Stimulated activated CD4-positive, alpha-beta T cell treated with anti-CD3 and anti-CD28 coated beads, Interleukin-1b, Interleukin-23, amount 100 ng/mL, for 24 hours (primary cell): ENCODE results near the gene RBMS1.

Experiments
- DNase-seq, 4 experiments: peaks; one replicate each; pipeline ENCODE4 v3.0.0-alpha.2; 2020; ENCODE audit warnings: low read depth in 4 of 4, low spot score in 1 of 4

The RBMS1 gene

DNA sequence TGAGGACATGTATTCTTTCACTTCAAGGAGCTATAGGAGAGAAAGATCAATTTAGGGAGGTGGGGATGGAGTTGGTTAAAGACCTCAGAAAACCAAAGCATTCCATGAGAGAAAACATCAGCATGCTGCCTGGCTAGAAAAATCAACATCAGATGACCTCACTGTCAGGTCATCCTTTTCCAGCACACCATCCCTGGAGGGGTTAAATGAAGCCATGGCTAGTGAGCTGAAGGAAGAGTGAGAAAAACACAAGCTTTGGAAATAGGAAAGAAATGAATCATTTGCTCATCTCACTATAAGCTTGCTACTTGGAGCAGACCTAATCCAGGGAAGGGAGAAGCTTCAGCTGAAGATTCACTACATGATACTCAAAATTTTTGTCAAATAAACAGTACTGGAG lies 184.0 kb downstream of the RBMS1 start:
- DNase-seq = no peak

DNA sequence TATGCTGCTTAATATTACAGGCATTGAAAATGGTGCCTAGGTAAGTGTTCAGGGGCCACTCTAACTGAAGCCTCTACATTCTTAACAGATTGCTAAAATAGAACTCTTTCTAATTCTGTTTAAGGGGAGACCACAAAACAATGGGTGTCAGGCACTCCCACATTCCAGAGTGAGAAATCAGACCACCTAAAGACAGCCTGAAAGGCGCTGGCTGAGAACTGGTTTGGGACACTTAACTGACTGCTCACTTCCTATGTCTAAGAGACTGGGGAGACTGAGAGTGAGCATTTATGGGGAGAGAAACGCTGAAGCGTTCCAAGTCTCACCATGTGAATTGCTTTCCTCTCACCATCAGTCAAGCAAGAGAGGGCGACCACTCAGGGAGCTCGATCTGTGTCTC lies 184.7 kb downstream of the RBMS1 start:
- no peak for DNase-seq

DNA sequence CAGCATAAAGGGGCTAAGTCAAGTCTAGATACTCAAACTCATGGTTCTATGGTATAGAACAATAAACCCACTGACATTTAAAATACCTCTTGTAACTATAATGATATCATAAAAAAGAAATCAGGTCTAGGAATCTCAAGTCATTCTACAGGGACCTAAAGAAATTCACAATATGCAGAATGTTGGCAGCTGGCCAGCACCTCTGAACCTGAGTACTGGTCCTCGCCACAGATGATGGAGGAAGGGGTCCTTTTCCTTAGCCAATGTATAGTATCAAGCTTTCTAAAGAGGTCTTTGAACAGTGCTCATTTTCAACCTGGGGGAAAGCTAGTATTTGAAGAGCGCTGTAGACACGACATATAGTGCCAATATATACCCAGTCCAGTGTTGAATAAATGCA lies 185.1 kb downstream of the RBMS1 start:
- no peak for DNase-seq

DNA sequence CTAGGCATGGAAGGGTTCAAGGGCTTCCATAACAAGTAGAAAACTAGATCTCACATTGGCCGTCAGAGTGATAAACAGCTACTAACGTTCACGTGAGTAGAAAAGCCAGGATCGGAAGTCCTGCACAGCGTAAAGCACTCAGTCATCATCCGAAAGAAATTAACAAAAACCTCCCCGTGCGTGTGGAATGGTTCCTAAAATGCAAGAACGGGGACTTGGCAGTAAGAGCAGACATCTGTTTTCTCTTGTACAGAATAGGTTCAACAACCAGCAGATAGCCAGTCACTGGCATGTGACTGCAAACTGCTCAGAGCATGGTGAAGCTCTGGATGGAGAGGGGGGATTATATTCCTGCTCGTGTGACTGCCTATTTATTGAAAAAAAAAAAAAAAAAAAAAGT lies 186.6 kb downstream of the RBMS1 start:
- no peak for DNase-seq

DNA sequence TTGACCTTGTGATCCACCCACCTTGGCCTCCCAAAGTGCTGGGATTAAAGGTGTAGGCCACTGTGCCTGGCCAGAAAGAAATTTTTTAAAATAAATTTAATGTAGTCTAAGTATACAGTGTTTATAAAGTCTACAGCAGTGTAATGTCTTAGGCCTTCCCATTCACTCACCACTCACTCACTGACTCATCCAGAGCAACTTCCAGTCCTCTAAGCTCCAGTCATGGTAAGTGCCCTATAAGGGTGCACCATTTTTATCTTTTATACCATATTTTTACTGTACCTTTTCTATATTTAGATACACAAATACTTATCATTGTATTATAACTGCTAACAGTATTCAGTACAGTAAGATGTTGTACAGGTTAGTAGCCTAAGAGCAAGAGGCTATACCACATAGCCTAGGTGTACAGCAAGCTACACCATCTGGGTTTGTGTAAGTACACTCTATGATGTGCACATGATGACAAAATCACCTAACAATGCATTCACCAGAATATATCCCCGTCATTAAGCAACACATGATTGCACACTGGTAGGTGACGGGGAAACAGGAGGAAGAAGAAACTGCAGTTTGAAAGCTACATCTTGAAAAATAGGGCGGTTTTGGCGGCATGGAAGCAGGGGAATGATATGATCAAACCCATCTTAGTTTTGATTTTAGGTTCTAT lies 188.4 kb downstream of the RBMS1 start:
- DNase-seq = no peak

DNA sequence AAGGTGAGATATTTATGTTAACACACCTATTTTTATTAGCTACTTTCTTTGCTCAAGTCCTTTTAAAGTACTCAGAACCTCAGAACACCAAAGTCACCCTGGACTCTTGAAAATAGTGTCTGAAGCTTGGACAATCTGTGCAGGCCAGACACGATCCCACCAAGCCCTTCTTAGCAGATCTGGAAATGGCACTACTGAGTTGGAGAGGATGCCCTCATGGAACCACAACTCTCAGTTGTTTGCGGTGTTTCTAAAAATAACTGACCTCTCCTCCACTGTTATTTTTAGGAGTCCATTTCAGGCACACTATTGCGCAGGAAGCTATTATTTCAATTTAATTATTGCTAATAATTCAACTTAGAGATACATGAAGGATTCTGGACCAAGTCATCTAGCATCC lies 190.1 kb downstream of the RBMS1 start:
- no peak for DNase-seq

DNA sequence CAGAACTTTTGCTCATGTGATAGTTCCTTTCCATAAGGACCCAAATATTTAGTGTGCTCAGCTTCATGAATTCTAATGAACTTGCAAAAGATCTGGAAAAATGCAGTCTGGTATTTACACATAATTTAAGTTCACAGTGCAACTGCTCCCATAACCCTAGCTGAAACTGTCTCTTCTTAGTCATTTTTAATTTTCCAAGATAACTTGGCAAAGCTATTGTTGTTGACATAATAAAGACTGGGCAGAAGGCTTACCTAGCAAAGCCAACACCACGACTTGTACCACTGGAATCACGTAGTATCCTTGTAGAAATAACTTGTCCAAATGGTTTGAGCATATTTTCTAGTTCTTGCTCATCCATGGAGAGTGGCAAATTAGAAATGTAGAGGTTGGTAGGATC lies 190.5 kb downstream of the RBMS1 start:
- no peak for DNase-seq

DNA sequence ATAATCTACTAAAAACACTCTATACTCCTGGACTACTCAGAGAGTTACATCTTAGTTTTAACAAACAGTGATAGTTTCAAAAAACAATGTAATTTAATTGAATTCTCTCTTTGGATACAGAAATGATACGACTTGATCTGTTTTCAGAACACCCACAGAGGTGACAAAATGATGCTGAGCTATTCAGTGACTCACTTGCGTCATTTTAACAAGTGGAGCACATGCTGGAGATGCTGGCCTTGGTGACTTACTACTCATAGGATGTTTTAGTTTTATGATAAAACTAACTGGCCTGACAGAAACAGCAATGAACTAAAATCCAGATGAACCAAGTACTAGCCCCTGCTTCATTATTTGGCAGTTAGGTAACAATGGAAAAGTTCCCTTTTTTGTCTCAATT lies 192.2 kb downstream of the RBMS1 start:
- no peak for DNase-seq

DNA sequence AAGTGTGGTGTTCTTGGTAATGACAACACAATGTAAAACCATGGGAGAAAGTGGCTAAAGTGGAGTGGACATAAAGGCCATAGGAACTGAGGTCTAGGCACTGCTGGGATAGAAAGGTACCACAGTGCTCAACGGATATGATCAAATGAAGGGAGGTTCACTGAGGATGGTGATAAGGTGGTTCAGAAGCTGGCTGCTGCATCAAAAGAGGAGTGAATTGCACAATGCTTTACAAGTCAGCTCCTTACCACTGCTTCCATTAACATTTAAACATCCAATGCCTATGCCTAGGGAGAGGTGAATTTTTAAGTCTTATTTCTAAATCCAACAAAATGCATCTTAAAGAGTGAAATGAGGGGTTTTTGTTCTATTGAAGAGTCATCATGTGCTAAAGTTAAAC lies 193.4 kb downstream of the RBMS1 start:
- no peak for DNase-seq

DNA sequence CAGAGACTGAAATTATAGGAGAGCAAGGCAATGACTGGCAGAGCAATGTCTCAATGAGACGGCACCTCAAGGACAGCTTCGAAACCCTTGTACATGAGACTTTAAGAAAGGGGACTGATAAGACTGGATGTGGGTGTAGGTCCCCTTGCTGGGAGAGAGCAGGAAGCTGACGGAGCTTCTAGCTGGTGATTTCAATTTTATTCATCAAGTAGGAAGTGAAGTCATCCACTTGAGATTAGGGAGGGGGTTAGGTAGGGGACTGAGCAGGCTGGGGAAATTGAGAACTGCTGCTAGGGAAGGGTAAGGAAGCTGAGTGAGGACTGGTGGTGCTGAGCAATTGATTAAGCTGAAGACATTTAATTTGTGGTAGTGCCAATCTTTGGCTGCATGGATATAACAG lies 194.1 kb downstream of the RBMS1 start:
- no peak for DNase-seq

DNA sequence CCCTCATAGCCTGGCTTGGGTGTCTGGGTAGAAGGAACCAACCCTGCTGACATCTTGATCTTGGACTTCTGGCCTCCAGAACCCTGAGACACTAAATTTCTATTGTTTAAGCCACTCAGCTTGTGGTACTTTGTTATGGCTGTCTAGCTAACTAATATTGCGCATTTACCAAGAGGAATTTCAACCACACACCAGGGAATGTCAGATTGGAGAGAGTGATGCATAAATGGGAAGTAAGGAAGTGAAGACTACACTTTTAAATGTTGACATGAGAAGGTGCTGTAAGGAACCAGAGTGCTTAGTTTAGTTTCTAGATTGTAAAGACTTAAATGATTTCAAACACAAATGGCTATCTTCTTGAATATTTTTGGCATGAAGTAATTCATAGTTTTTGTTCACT lies 194.6 kb downstream of the RBMS1 start:
- no peak for DNase-seq

DNA sequence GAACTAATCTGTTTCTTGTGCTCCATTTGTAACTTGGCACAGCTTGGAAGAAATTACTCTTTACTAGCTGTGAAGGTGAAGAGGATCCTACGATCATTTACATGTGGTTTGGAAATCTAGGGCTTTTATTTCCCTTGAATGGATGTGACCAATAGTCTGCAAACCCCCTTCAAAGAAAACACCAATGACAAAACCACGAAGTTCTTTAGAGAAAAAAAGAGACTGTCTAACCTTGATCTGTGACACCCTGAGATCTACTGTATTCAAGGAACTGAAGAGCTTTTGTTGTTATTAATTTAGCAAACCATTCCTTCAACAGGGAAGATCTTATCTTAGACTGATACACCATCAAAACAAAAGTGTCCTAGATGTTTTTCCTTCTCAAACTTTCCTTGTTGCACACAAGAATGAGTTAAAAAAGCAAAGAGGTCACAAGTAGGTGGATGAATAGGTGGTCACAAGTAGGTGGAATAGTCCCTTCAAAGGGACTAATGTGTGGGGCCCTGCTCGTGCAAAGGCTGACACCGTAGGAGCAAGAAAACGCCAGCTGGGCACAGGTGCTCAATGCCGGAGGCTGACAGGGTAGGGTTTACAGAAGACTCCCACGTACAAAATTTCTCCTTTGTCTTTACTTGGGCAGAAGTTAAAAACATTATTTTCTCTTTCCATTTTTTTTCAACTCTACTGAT lies 197.9 kb downstream of the RBMS1 start:
- DNase-seq = no peak

DNA sequence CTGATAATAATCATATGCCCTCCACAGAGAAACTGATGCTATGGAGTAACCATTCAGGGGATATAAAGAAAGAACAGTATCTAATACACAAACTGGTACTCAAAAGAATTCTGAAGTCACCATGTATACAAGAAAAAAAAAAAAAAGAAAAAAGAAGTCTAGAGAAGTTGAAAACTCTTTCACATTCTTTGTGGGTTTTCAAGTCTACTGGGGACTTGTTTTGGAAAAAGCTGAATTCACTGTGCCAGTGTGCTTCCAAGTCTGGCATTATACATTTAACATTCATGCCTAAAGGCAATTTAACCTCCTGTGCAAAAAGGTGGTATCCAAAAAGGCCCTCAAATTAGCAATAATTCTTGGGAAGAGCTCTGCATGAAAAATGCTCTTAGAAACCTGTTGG lies 198.7 kb downstream of the RBMS1 start:
- DNase-seq = no peak

DNA sequence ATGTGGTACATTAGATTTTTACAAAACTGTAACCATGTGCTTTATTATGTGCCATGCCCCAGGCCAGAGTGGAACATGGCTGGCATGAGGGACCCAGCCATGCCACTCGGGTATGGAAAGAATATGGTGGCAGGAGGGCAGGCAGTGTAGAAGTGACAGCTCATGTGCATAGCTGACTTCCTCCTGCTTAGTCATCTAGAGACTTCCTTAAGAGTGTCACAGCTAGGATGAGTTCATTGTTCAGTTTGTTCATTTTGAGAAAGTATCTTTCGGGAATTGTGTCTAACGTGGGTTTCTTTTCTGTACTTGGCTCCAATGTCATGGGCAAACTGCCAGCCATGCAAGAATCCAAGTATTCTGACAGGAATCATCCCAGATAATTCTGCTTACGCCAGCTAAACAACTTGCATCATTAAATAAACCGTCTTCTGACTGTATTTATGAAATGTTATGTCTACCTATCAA lies 199.2 kb downstream of the RBMS1 start:
- DNase-seq = no peak

DNA sequence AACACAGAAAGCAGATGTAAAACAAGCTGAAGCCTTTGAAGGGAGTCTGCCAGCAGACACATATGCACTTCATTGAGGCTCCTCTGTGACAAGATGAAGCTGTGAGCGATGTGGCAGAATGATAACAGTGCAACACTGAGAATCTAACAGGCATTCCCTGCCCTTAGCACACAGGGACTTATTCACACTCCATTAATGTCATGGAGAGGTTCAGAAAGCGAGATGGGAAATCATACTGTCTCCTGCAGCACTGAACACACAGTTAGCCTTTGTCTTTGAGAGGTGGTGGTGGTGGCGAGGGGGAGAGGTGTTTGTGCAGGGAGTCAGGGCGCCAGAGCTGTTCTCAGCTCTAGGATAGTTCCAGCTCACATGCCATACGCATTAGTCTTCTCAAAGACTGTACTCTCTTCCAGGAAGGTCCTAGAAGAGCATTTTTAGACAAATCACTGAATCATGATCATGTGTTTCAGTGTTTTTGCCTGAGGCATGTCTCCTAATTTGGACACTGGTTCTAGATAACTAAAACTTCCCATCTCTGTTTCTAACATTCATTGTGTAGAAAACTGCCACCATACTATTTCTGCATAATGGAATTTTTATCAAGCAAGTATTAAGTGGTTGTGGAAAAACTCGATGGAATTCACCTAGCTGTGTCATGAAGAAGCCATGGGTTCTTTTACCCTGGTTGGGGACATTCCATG lies 200.1 kb downstream of the RBMS1 start:
- no peak for DNase-seq

DNA sequence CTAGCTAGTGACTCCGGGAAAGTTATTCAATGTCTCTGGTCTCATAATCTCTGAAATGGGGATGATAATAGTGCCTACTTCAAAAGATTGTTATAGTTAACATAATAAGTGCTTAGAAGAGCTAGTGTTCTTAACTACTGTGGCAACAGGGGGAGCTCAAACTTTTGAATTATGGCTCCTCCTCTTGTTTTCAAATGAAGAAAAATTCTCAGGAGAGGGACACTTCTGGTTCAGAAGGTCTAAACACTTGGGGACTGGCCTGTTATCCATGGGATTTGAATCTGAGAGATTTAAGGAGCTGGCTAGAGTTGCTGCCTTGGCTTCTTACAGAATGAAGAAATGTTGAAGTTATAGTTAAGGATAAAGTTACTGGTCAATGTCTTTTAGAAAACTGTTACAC lies 201.4 kb downstream of the RBMS1 start:
- DNase-seq = no peak

DNA sequence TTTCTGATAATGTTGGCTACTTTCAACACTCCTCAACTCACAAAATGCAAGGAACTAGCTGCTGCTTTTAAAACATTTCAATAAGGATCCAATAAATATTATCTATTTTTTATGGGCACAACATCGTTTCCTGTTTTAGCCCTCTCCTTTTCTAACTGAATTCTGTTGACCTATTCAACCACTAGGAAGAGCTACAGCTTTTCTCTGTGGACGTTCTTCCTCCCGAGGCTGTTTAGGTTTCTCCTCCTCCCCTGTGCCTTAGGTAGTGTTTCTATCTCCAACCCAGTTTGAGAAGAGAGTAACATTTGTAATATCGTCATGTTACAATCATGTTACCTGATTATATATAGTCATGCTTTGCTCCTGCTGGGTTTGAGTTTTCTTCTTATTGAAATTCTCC lies 202.2 kb downstream of the RBMS1 start:
- DNase-seq = no peak

DNA sequence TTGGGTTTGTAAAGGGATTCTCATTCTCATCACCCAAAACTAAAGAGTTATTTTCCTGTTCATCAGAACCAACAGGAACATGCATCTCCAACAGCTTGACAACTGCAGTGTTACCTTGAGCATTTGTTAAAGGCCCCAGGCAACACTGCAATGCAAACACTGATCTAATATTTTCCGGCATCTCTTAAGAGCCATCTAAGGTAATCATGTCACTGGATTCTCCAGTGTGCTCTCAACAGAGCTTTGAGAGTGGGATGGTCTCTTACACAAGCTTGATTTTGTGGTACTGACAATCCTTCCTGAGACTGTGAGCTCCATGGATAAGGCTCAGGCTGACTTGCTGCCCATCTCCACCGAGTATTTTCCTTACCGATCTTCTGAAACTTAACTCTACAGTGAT lies 203.0 kb downstream of the RBMS1 start:
- DNase-seq = no peak

DNA sequence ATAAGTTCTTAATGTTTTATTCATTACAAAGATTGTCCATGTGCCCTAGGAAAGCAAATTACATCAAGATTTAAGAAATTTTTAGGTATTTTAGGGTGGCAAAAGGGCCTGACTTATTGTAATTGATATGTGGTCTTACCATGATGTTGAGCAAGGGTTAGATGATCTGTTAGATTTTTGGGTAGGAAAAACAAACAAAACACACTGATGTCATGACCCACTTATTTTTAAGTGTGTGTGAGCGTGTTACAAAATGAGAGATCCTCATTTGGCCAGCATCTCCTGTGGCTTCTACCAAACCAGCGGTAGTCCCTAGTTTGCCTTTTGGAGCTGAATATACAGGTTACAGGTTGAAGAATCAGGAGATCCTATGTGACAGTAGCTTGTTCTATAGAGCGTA lies 203.8 kb downstream of the RBMS1 start:
- no peak for DNase-seq

DNA sequence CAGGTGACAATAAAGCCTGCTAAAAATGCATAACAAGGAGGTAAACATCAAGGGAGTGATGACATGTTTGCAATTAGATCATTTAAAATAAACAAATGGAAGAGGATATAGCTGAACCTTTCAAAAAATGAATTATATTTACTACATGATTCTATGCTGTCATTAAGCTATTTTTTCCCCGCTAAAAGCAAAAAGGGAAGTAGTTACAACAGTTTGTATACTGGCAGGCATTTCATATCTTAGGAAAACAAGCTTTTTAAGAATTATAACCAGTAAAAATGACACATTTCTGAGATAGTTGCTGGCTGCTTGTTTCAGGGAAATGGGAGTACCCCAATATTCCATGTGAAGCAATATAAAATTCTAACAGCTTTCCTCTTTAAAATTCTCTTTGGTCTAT lies 204.5 kb downstream of the RBMS1 start:
- DNase-seq = no peak

DNA sequence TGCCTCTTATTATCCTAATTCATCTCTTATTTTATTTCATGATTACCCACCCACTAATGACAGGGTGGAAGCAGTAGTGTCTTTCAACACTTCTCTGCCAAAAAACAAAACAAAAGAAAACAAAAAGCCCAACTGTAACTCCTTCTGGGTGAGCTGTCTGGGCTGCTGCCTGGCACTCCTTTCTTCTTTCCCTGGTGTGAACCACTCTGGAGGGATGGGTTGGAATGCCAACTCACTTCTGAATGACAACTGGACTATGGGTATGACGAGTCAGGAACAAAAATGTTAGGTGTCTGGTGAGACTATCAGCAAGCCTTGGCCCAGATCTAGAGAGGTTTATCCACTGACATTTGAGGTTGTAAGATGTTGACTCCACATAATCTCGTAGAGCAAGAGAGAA lies 205.3 kb downstream of the RBMS1 start:
- no peak for DNase-seq

DNA sequence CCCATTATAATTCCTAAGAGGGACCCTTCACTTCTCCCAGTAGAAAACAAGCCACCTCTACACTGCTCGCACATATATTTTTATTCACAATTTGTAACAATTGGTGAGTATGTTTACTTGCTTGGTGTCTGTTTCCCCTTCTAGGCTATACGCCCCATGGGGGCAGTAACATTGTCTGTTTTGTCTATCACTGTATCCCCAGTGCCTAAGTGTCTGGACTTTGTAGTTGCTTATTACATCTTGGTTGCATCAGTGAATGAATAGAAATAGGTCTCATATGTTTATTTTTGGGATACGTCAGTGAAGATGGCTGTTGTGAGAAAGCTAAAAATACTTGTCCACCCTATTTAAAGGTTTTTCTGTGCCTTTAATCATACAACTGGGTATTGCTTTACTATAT lies 206.1 kb downstream of the RBMS1 start:
- DNase-seq = no peak

DNA sequence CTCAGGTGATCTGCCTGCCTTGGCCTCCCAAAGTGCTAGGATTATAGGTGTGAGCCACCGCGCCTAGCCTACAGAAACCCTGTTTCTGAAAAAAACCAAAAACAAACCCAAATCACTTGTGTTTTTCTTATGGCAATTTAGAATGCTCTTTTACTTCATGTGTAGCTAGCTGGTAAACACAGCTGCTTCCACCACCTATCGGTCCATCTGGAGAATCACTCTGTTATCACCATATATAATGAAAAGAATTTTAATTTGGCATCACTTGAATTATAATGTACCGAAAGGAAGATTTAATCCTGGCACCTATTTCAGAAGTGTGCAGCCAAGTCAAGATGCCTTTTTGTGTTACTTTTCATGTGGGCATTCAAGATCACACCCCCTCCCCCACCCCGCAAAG lies 207.1 kb downstream of the RBMS1 start:
- DNase-seq = no peak
